NCI-H748 treated with DMSO at 0.1 percent for 48 hours (cell line): ENCODE measurements around the gene OLFM3.

Experiments
- DNase-seq: peaks from one replicate; lab custom pipeline; 2025; lab: John Stamatoyannopoulos, UW

The OLFM3 gene

DNA sequence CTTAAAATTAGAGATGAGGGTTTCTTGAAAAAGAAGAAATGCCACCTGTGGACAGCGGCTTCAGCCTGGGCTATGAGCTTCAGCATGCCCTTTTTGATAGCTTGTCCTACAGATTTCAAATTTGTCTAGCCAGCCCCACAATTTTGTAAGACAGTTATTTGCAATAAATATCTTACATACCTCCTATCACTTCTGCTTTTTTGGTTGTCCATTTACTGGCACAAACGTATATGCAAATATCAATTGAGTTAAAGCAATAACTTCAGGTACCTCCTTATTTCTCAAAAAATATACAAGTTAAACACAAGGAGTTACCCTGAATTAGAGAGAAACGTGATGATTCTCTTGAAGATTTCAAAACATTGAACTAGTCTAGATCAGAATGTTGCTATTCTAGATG is 53.5 kb downstream of the OLFM3 start:
- no peak for DNase-seq

DNA sequence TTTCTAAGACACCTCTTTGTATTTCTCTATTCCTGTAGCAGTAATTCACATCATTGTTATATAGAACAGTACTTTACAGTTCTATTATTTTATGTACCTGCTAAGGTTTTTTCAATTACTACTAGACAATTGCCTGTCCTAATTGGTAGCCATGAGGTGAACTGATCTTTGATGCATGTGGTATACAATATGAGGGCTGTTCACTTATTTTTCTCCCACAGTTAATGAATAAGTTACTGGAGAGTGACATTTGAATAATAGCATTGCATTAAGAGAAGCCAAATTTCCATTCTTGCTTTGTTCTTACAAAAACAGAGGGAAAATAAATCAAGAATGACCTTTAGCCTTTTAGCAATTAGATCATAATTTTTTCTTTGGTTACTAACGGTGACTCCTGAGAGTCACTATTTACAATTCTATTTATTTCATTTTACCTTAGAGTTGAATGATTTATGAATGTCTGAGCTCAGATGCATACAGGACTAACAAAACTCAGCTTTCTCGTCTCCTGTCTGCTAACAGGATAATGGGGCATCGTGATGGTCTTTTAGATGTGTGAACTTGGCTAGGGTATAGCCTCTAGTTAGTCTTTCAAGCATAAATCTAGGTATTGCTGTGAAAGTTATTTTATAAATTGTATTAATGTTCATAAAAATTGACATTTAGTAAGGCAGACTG is 54.1 kb downstream of the OLFM3 start:
- no peak for DNase-seq

DNA sequence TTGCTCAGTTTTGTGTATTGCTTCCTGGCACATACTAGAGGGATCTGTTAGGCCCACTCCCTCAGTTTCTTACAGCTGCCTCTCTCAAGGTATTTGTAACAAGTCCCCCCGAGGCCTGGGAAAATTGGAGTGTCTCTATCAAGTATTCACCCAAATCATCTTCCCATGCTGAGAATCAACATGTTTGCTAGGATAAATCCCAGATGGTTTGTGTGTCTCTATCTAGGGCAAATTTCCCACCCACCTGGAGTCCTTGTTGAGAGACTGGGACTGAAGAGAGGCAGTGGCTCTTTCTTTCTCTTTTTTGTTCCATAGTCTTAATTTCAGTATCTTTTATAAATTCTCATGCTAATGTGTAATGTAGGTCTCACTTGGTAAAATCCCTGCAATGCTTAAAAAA is 58.0 kb downstream of the OLFM3 start:
- no peak for DNase-seq

DNA sequence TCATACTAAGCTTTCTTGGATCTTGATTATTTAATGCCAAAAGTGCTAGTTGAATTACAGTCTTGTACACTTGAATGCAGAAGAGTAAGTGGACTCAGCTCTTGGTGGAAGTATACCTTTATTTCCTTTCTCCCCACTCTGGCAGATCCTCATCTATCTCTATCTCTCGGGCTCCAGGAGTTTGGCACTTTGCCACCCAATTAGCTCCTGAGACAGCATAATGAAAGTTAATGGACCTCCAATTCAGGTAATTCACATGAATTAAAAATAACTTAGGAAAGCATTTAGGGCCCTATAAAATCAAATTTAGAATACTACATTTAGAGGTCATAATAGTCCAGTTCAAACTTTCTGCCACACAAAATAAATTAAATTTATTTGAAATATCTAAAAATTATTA is 67.4 kb downstream of the OLFM3 start:
- peak; percentile 74 for DNase-seq

GRCh38 chr1:101928829-101929228 is 67.9 kb downstream of the OLFM3 start:
- no peak for DNase-seq

- no peak for DNase-seq
Observed at GRCh38 chr1:101924700-101925099, 72.0 kb downstream of the OLFM3 start.

DNA sequence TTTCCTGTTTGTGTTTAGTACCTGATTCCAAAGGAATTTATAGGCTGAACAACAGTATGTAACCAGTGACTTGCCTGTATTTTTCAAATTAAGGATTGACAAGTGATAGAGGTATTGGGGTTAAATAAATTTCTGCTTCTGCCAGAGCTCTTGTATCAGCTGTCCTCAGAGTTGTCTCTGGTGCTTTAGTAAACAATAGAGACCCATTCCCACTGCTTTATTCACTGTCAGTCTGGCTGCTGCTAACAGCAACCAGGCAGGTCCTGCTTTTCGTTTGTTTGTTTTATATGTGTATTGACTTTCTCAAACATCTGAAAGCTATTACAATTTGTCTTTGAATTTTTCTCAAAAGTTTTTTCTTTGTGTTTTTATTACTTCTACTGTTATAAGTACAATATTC is 76.1 kb downstream of the OLFM3 start:
- peak; percentile 59 for DNase-seq

DNA sequence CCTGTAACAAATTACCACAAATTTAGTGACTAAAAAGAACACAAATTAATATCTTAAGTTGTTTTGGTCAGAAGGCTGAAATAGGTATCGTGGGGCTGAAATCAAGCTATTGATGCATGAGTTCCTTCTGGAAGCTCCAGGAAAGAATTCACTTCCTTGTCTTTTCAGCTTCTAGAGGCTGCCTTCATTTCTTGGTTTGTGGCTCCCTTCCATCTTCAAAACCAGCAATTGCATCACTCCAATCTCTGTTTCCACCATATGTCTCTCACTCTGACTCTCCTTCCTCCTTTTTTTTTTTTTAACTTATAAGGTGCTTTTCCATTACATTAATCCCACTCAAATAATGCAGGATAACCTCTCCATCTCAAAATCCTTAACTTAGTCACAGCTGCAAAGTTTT is 78.4 kb downstream of the OLFM3 start:
- DNase-seq: no peak

DNA sequence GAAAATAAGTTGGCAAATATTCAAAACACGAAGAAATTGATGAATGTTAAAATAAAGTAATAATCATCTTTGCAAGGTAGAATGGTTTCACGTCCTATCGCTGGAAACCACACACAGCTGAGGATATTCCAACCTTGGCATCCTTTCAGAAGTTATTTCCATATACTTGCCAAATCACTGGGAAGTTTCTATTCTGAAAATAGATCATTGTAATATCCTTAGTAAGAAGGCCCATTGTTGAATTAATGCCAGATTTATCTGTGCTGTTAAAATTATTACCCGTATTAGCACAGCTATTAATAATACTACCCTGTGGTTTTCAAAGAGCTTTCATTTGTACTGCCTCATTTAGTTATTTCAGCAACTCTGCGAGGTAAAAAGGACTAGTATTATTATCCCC is 81.1 kb downstream of the OLFM3 start:
- no peak for DNase-seq

- no peak for DNase-seq
Observed at GRCh38 chr1:101914473-101915242, 82.1 kb downstream of the OLFM3 start.

GRCh38 chr1:101911894-101912293 is 84.8 kb downstream of the OLFM3 start:
- DNase-seq: no peak

DNA sequence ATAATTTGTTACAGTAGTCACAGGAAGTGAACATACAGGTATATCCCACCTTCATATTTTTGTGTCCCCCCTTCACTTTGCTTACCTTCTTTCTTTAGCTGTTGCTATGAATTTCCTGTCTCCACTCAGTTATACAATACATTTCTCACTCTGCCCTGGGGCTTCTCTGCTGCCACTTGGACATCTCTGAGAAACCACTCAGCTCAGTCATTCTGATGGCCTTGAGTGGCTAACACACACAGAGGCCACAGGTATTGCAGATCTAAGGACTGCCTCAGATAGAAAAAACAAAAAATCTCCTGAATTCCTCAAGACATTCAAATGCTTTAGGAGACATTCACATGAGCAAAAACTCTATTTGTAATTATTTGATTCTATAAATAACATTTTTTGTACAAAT is 87.7 kb downstream of the OLFM3 start:
- no peak for DNase-seq

DNA sequence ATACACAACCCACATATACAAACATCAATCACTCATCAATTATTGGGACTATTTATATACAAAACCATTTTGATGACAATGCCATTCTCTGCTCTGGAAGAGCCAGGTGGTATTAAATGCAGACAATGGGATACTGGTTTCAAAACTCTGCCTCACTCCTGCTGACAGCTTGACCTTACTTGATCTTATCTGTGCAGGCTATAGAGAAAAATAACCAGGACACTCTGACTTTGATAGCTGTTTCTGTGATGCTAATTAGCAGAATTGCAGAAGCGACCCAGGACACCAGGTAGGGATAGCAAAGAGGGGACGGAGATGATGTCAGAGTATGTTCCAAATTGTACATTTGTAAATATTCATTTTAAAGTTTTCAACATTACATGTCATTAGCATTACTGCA is 89.5 kb downstream of the OLFM3 start:
- DNase-seq: peak; percentile 72

- DNase-seq: peak; percentile 89
Observed at GRCh38 chr1:101905283-101905835, 91.4 kb downstream of the OLFM3 start.

DNA sequence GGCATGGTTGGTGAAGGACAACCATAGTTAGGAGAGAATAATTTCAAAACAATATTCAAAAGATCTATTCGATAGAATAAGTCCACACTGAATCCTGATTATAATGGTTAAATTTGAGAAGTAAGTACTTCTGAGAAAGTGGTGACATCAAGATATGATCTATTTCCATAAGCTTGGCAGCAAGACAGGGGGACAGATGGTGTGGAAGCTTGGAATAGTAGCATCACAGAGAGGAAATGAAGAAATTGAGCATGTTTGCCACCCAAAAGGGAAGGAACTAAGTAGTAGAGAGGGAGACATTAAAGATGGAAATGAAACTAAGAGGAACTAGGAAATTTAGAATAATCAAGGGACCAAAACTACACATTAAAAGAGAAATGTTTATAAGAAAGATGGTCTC is 94.5 kb downstream of the OLFM3 start:
- no peak for DNase-seq

GRCh38 chr1:101898137-101898536 is 98.6 kb downstream of the OLFM3 start:
- no peak for DNase-seq

- no peak for DNase-seq
Observed at GRCh38 chr1:101884621-101885020, 112.1 kb downstream of the OLFM3 start.

GRCh38 chr1:101875891-101876290 is 120.8 kb downstream of the OLFM3 start:
- no peak for DNase-seq

- DNase-seq: no peak
Observed at GRCh38 chr1:101873672-101874071, 123.1 kb downstream of the OLFM3 start.

- no peak for DNase-seq
Observed at GRCh38 chr1:101859941-101860340, 136.8 kb downstream of the OLFM3 start.

- no peak for DNase-seq
Observed at GRCh38 chr1:101854271-101854670, 142.5 kb downstream of the OLFM3 start.

- no peak for DNase-seq
Observed at GRCh38 chr1:101852936-101853335, 143.8 kb downstream of the OLFM3 start.

- no peak for DNase-seq
Observed at GRCh38 chr1:101849356-101849755, 147.4 kb downstream of the OLFM3 start.
